ENCODE data around the gene MYBL2.

GRCh38 chr20:43723186-43723585, 56.3 kb downstream of the MYBL2 start:
- TF ChIP-seq POLR2A (IDR thresholded peaks at IDR 0.05; ENCODE audit: low read depth, low read length) = no peak
- no peak for TF ChIP-seq POLR2AphosphoS5 (IDR thresholded peaks at IDR 0.05; ENCODE audit: low read depth, low read length)
- TF ChIP-seq SPI1 (IDR thresholded peaks at IDR 0.05; ENCODE audit: low read depth, low read length) = no peak
- no peak for TF ChIP-seq TAF1 (IDR thresholded peaks at IDR 0.05; ENCODE audit: low read depth, low read length)

Data from GM12891 (cell line).